ENCODE measurements around the gene RBM28.

The RBM28 gene, protein sequence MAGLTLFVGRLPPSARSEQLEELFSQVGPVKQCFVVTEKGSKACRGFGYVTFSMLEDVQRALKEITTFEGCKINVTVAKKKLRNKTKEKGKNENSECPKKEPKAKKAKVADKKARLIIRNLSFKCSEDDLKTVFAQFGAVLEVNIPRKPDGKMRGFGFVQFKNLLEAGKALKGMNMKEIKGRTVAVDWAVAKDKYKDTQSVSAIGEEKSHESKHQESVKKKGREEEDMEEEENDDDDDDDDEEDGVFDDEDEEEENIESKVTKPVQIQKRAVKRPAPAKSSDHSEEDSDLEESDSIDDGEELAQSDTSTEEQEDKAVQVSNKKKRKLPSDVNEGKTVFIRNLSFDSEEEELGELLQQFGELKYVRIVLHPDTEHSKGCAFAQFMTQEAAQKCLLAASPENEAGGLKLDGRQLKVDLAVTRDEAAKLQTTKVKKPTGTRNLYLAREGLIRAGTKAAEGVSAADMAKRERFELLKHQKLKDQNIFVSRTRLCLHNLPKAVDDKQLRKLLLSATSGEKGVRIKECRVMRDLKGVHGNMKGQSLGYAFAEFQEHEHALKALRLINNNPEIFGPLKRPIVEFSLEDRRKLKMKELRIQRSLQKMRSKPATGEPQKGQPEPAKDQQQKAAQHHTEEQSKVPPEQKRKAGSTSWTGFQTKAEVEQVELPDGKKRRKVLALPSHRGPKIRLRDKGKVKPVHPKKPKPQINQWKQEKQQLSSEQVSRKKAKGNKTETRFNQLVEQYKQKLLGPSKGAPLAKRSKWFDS
- total RNA-seq = 41.5 to 166 (median 68.5) reads per million in 3 experiments

DNA sequence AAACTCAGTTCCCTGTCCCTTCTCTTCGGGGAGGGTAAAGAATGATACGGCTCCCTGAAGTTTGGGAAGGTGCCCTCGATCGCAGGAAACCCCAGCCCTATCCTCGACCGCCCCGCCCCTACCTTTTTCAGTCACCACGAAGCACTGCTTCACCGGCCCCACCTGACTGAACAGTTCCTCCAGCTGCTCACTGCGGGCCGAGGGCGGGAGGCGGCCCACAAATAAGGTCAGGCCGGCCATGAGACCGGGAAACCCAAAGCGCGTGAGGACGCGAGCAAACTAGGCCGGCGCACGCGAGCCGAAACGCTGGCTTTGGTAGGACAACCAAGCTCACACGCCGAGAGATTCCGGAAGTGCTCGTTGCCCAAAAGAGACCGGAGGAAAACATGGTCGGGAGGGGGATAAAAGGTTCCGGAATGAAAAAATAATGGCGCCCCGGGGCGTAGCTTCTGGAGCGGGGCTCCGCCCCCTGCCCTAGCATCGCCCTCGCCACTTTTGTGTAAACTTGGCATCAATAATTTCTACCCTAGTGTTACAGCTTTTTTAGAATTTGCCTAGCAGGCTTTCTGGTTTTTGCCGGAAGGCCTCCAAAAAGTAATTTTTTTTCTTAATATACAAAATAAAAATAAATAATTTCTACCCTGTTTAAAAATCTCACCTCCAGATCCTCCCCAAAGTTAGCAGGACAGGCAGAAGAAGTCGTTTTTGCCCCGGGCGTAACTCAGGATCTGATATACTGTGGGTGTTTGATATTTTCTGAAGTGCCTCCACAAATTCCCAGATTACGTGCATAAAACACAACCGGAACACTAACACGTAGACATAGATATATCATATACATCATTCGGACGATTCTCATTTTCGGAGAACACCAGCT lies at the start of gene RBM28:
Gene RBM28 (minus strand): TSS at position 355 of the 877 bp plus-strand sequence. CDS start 115 bp downstream, at position 240.
- DNase-seq = peak; percentile 87

- no peak for DNase-seq
These were observed 49.0 kb upstream of the RBM28 start for GRCh38 chr7:128392446-128393327.

GRCh38 chr7:128391805-128392204 lies 48.1 kb upstream of the RBM28 start:
- DNase-seq = no peak

- DNase-seq = no peak
These were observed 47.3 kb upstream of the RBM28 start for GRCh38 chr7:128390871-128391565.

- no peak for DNase-seq
These were observed 46.1 kb upstream of the RBM28 start for GRCh38 chr7:128389618-128390329.

DNA sequence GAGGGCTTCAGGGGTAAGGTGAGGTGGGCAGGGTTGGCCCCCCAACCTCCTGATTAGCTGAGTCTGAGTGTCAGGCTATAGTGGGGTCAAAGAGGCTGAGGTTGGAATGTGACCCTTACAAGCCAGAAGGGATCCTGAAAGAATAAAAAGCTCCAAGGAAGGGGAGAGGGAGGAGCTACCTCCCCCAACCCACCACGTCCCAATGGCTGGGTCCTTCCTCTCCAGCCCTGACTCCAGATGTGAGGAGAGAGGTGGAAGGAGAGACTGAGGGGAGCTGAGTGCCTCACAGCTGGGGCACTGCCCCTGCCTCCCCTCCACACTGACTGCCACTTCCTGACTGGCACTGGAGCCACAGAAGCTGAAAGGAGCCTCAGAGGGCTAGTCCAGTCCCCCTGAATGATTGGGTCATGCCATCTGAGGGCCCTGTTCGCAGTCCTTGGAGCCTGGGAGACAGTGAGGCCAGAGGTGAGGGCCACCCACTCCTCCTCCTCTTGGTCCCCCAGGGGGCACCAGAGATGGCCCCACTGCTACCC lies 45.4 kb upstream of the RBM28 start:
- DNase-seq = no peak

GRCh38 chr7:128388145-128388485 lies 44.4 kb upstream of the RBM28 start:
- no peak for DNase-seq

DNA sequence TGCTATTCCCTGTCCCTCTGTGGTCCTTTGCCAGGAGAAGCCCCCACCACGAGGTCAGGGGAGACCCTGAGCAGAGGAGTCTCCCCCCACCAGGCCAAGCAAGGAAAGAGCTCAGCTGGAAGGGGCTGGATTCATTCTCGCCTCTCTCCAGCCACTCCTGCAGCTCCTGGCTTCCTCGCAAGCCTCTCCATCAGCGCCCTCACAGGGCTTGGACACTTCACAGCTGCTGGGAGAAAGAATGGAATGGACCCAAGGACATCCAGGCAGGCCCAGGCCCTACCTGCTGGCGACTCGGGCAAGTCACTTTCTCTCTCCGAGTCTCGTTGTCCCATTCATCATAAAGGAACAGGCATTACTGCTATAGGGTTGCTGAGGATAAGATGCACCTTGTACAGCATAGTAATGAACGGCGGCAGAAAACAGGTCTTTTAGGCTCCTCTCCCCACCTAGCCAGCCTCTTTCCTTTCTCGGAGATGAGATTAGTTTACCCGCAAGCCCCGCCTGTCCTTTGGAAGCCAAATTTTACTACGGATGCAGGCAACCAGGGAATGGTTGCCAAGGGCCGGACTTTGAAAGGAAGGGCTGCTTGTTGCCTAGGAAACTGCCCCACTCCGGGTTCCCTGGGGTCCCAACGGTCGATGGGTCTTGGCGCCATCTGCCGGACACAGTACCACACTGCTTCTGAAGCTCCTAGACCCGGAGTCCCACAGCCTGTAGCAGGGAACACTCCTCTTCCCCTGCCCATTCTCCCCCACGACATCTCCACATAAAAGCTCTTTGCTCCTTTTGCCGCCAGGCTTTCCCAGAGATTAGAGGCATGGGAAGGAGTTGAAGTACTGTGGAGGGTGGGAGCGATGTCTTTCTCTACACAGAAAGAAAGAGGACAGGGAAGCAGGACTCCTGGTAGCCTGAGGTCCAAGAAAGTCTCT lies 43.8 kb upstream of the RBM28 start:
- DNase-seq = peak; percentile 33

DNA sequence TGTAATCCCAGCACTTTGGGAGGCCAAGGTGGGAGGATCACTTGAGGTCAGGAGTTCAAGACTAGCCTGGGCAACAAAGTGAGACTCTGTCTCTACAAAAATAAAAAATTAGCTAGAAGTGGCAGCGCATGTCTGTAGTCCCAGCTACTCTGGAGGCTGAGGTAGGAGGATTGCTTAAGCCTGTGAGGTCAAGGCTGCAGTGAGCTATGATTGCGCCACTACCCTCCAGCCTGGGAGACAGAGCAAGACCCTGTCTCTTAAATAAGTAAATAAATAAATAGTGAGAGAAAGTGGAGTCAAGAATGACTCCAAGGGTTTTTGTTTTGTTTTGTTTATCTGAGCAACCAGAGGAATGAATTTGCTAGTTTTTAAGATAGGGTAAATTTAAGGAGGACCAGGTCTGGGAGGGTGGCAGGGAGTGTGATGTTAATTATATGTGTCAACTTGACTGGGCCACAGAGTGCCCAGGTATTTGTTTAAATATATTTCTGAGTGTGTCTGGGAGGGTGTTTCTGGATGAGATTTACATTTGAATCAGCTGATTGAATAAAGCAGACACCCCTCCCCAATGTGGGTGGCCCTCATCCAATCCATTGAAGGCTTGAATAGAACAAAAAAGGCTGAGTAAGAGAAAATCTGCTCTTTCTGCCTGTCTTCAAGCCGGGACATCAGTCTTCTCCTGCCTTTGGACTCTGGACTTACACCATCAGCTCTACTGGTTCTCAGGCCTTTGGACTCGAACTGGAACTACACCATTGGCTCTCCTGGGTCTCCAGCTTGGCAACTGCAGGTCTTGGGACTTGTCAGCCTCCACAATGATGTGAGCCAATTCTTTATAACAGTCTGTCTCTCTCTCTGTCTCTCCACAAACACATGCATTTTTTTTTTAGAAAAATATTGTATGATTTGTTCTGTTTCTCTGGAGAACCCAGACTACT lies 42.5 kb upstream of the RBM28 start:
- no peak for DNase-seq

DNA sequence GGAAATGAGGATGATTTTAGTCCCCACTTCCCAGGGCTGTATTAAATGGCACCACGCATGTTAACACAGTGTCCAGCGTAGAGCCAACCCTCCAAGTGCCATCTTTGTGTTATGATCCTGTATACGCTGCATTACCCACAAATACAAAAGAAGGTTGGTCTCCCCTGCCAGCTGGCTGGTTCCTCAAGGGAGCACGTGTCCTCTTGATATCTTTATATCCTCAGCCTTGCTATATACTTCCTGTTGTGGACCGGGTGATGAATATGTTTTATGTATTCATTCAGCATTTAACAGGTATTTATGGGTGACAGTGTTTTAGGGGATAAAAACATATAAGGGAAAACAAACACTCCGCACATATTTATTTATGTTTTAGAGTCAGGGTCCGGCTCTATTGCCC lies 41.0 kb upstream of the RBM28 start:
- no peak for DNase-seq

DNA sequence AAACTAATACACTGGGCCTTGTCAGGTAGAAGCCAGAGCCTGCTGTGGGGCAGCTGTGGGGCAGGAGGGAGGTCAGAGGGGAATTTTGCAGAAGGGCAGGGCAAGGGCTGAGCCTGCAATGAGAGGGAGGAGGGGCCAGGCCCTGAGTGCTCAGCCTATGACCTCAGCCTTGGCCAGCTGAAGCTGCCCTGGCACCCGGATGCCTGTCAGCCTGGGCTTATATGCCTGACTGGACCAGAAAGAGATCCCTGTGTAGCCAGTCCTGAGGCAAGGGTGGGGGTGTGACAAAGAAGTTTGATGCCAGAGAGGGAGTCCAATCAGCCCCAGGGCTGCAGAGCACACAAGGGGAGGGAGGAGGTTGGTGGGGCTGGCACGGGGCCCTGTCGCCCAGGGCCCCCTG lies 40.1 kb upstream of the RBM28 start:
- no peak for DNase-seq

GRCh38 chr7:128381161-128381821 lies 37.6 kb upstream of the RBM28 start:
- DNase-seq = no peak

DNA sequence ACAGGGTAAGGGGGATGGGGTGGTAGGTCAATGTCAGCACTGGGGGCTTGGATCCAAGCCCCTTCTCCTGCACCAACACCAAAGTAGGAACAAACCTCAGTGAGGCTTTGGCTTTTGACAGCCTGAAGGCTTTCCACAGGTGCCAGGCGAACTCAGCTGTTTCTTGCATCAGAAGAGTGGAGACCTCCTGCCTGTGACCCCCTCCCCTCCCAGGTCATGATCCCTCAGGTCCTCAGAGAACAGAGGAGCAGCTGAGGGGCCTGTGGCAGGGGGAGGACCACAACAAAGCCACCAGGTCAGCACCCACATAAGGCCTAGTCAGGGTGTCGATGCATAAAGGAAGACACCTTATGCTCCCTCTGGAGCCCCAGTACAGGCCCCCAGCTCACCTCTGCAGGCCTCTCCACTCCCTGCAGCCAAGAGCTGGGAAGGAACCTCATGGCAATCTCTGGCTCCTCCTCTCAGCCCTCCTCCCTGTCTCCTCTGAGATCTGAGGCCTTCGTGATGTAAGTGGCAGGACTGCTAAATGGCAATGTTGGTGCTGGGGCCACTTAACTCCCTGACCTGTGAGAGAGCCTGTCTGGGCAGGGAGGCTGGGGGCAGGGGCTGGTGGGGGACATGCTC lies 36.9 kb upstream of the RBM28 start:
- DNase-seq = no peak

DNA sequence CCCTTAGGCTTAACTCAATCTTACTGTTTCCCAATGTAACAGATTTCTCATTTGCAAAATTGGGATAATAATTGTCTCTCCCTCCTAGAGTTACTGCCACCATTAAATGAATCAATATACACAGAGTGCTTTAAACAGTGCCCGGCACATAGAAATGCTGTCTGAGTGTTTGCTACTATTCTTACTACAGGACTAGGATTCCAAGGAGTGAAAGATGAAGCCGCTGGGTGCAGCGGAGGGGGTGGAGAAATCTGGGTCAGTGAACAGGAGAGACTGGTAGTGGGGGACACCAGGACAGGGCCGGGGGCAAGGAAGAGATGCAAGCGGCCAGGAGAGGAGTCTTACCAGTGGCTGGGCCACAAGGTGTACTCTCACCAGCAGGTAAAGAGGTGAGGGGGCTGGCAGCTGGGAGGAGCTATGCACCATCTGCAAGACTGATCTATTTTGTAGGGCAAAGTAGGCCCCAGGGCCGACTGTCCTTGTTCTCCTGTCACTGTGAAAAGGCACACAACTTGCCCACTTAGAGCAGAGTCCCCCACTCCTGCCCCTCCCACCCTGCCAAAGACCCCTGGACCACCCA lies 36.3 kb upstream of the RBM28 start:
- no peak for DNase-seq

DNA sequence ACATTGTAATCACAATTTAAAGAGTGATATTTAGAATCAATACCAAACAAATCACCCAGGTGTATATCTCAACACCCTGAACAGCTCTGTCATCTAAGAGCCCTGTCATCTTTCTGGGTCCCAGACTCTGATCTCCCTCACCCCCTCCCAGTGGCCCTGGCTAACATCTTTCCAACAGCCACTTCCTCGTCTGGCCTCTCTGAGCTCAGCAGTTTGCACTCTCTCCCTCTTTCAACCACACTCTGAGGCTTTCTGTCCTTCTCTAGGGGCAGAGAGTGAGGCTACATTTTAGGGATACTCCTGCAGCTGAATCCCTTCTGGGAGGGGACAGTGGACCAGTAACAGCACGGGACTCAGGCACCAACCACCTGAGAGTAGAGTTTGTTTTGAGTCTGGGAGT lies 34.9 kb upstream of the RBM28 start:
- DNase-seq = no peak

GRCh38 chr7:128376077-128376476 lies 32.4 kb upstream of the RBM28 start:
- DNase-seq = no peak

- DNase-seq = no peak
These were observed 30.3 kb upstream of the RBM28 start for GRCh38 chr7:128374041-128374440.
